Retinal pigment epithelial cell (primary cell): ENCODE measurements around the gene SLC20A1.
A peak's percentile ranks its signal among the peaks of the same experiment; 100 is the strongest.

Experiments
- DNase-seq: peaks from one replicate; pipeline ENCODE4 v3.0.0-alpha.2; 2010; ENCODE audit warnings: low read depth
- H3K4me3 ChIP-seq: 2 replicates; pipeline ENCODE4 v1.5.1; 2011; ENCODE audit warnings: mild to moderate bottlenecking, low read length, control low read depth, moderate library complexity
- TF ChIP-seq, protein P1 (sequence below): conservative IDR thresholded peaks from 2 replicates; pipeline ENCODE4 v1.5.1; 2011; ENCODE audit warnings: low read depth, low read length, control low read depth, inconsistent platforms

The SLC20A1 gene

DNA sequence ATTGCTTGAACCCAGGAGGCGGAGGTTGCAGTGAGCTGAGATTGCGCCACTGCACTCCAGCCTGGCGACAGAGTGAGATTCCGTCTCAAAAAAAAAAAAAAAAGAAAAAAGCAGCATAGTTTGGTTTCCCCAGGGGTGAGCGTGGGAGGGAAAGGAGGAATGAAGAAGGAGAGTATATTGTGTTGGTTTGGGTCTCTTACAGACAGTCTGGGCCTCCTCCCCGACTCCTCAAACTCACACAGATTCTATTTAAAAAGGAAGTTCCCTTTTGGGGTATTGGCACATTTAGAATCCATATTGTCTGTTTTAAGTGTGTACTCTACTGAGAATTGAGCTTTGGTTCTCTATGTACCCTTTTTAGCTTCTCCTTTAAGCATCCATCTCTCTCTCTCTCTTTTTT is 27.4 kb upstream of the SLC20A1 start:
- TF ChIP-seq, protein P1, sequence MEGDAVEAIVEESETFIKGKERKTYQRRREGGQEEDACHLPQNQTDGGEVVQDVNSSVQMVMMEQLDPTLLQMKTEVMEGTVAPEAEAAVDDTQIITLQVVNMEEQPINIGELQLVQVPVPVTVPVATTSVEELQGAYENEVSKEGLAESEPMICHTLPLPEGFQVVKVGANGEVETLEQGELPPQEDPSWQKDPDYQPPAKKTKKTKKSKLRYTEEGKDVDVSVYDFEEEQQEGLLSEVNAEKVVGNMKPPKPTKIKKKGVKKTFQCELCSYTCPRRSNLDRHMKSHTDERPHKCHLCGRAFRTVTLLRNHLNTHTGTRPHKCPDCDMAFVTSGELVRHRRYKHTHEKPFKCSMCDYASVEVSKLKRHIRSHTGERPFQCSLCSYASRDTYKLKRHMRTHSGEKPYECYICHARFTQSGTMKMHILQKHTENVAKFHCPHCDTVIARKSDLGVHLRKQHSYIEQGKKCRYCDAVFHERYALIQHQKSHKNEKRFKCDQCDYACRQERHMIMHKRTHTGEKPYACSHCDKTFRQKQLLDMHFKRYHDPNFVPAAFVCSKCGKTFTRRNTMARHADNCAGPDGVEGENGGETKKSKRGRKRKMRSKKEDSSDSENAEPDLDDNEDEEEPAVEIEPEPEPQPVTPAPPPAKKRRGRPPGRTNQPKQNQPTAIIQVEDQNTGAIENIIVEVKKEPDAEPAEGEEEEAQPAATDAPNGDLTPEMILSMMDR: no peak
- no peak for DNase-seq
- H3K4me3 ChIP-seq: no peak overlapping the region

DNA sequence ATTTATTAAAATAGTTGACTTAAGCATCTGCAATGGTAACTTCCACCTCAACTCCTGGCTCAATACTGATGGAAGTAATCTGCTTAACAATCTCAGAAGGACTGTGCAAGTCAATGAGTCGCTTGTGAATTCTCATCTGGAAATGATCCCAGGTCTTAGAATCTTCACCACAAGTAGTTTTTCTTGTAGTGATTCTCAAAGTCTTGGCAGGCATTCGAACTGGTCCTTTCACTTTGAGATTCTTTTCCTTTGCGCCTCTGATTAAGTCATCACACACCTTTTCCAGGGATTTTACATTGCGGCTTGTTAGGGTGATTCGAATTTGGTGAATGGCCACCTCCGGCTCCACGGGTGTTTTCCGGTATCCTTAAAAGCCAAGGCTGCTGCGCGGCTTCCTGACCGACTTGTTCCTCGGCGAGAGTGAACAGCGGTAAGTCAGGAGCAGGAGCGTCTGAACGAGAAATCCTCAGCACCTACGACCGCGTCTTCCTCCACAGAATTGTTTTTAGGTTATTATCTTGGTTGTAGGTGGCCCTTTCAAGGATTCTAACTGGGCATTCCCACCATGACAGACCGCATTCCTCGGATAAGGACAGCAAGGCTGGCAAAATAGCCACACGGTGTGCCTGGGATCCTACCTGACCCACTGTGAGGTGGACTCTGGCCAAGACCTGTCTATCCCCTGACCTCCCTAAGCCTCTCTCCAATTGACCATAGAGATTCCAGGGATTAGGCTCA is 23.8 kb upstream of the SLC20A1 start:
- DNase-seq: no peak
- TF ChIP-seq, protein P1: no peak
- H3K4me3 ChIP-seq: no peak overlapping the region

DNA sequence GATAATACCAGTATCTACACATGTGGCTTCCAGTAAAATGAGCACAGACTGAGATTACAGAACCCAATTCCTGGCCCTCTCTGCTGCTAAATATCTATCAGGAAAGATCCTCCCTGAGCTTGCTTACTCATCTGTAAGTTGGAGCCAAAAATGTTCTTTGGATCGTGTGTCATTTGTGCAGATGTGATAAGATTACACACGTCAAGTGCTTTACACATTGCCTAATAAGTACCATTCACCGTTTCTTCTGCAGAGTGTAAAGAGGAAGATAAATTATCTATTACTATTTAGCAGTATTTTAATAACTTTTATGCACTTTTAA is 23.2 kb upstream of the SLC20A1 start:
- DNase-seq: no peak
- no peak overlapping the region for H3K4me3 ChIP-seq
- TF ChIP-seq, protein P1: no peak

DNA sequence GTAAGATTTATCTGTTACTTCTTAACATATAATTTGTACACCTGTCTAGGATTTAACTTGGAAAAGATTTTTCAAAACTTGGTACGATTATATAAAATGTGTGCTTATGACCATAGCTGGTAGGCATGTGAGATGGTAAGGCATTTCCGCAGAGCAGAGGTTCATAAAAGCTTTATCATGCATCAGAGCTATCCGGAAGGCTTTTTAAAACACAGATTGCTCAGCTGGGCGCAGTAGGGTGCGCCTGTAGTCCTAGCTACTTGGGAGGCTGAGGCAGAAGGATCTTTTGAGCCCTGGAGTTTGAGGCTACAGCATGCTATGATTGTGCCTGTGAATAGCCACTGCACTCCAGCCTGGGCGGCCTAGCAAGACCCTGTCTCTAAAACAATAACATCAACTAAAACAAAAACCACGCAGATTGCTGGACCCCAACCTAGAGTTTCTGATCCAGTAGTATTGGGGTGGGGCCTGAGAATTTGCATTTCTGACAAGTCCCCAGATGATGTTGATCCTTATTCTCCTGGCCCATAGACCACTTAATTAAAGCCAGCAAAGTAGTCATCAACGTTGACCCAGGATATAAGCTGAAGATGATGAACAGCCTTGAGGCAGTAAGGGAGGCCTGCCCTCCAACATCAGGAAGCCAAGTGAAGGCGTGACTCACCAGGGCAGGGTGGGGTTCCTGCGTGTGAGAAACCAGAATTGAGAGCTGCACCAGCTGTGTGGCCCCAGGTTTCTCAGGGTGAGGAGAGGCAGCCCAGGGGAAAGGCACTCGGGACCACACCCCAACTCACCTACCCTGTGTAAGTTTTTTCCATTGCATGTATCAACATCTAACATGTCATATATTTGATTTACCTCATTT is 21.6 kb upstream of the SLC20A1 start:
- no peak overlapping the region for H3K4me3 ChIP-seq
- TF ChIP-seq, protein P1: no peak
- no peak for DNase-seq

GRCh38 chr2:112625474-112626114 is 20.1 kb upstream of the SLC20A1 start:
- TF ChIP-seq, protein P1: no peak
- H3K4me3 ChIP-seq: no peak overlapping the region
- DNase-seq: no peak

- peak overlapping the region; percentile 16 for H3K4me3 ChIP-seq
- DNase-seq: no peak
- TF ChIP-seq, protein P1: peak; percentile 97
These were observed 19.1 kb upstream of the SLC20A1 start for GRCh38 chr2:112626604-112627059.
